ENCODE data around the gene B4GALT6. TPM values are rescaled to one million over a fixed set of nuclear protein-coding genes. Genes with fewer than 3 reads are reported as not detected.
"Not testable (repeated sequence)": the region's sequence is repeated elsewhere in the genome, so short reads cannot be mapped to it uniquely, and the experiment has no call there.

The B4GALT6 gene
- total and polyA plus RNA-seq, 9 of the 15 experiments (the other 6 are each of a cell fraction or from before 2014, with no cell fraction given), result 0.03 to 0.27 (median 0.08) TPM

- TF ChIP-seq ZNF592 (IDR thresholded peaks at IDR 0.05) (no peak), MAFK (IDR thresholded peaks at IDR 0.05; ENCODE audit: low read length) (no peak), KLF16 (IDR thresholded peaks at IDR 0.05) (no peak), TAF9B (IDR thresholded peaks at IDR 0.05; ENCODE audit: partially characterized antibody) (no peak), TCF3 (CRISPR knock-in tag; IDR thresholded peaks at IDR 0.05) (no peak)
Measured at GRCh38 chr18:31731628-31732027, 47.2 kb upstream of the B4GALT6 start (continued).

GRCh38 chr18:31729196-31729595, 44.8 kb upstream of the B4GALT6 start:
- H3K9me3 ChIP-seq (replicated peaks; ENCODE audit: control insufficient read depth, insufficient read depth, low read depth, low read length); FAIRE-seq; DNase-seq (ENCODE audit: extremely low read depth in 1 of 4, low spot score in 3 of 4); CTCF ChIA-PET (ENCODE audit: low intra/inter-chr PET ratio); H3K4me1 ChIP-seq (replicated peaks in 1 of 2; ENCODE audit: control insufficient read depth in 2 of 2, insufficient read depth in 2 of 2, low read length in 2 of 2); H3K36me3 ChIP-seq (ENCODE audit: control insufficient read depth, insufficient read depth, low read length); in situ Hi-C loops (cut with MboI); H3K79me2 ChIP-seq (ENCODE audit: control insufficient read depth, insufficient read depth, low read length); H2AFZ ChIP-seq (ENCODE audit: low read depth, low read length); H3K27ac ChIP-seq (ENCODE audit: extremely low read depth, low read depth, low read length); H3K4me2 ChIP-seq (ENCODE audit: insufficient read depth, low read length); POLR2A ChIA-PET; H3K9me1 ChIP-seq (ENCODE audit: control insufficient read depth, insufficient read depth, low read length); H3K9ac ChIP-seq (ENCODE audit: insufficient read depth in 1 of 2, low read depth in 2 of 2, low read length in 2 of 2); H4K20me1 ChIP-seq (replicated peaks; ENCODE audit: control insufficient read depth, insufficient read depth, low read length); ATAC-seq; BruUV-seq (replicated peaks); H3K4me3 ChIP-seq: not testable (repeated sequence)
- peaks cover 6 to 13% of the 10 kb centered on the region in 2 experiments; a peak in 3 of 5 replicates for H3K27me3 ChIP-seq (ENCODE audit: control insufficient read depth in 2 of 2, insufficient read depth in 2 of 2, low read length in 2 of 2)
- 10% methylated on average over 2 of the region's 2 CpGs for WGBS (ENCODE audit: insufficient coverage, low coverage, missing lambda C conversion rate)
- TF ChIP-seq ZNF146 (CRISPR knock-in tag; IDR thresholded peaks at IDR 0.05; ENCODE audit: unreplicated experiment), result peak; percentile 57
- intact Hi-C loops (cut with micrococcal nuclease), result loop anchor here (10.0 kb wide), 1 partner anchor 734 kb away; no protein-coding TSS in a partner anchor
